Epidermal melanocyte (primary cell): ENCODE data around the gene HIVEP3.

ENCODE experiments used
- DNase-seq: peaks from one replicate; pipeline ENCODE4 v3.0.0; 2011; ENCODE audit warnings: low spot score; ENCODE audit not compliant: insufficient read length

HIVEP3 gene

GRCh38 chr1:41537251-41537650 lies 381.5 kb downstream of the HIVEP3 start:
- no peak for DNase-seq

GRCh38 chr1:41536361-41536802 lies 382.3 kb downstream of the HIVEP3 start:
- no peak for DNase-seq

DNA sequence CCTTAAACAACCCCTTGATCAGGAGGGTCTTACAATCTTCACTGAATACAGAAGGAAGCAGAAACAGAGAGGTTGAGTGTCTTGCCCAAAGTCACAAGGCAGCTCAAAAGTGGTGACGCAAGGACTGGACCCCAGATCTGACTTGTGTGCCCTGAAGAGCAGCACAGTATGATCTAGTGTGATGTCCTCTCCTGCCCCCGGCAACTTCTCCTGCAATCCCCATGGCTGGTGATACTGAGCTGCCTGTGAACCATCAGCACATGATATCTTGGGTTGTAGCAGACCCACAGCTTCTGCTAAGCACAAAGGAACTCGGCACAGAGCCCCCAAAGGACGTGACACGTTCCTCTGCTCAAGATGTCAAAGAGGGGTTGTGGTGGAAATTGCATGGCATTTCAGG lies 383.0 kb downstream of the HIVEP3 start:
- DNase-seq: no peak

GRCh38 chr1:41535276-41535675 lies 383.4 kb downstream of the HIVEP3 start:
- DNase-seq: no peak

GRCh38 chr1:41534181-41535076 lies 384.3 kb downstream of the HIVEP3 start:
- DNase-seq: no peak

DNA sequence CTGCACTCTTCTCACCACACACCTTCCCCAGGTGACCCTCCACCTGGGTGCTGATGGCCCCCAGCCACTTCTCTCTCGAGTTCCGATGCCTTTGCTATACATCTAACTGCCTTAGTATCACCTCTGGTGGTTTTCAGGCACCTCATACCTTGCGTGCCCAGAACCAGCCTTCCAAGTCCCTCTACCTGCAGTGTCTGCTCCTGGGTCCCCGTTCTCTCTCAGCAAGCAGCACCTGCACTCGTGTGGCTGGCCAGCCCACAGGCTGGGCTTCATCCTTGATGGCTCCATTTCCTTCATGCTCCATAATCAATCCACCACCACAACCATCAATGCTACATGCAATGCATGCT lies 385.0 kb downstream of the HIVEP3 start:
- DNase-seq: no peak

DNA sequence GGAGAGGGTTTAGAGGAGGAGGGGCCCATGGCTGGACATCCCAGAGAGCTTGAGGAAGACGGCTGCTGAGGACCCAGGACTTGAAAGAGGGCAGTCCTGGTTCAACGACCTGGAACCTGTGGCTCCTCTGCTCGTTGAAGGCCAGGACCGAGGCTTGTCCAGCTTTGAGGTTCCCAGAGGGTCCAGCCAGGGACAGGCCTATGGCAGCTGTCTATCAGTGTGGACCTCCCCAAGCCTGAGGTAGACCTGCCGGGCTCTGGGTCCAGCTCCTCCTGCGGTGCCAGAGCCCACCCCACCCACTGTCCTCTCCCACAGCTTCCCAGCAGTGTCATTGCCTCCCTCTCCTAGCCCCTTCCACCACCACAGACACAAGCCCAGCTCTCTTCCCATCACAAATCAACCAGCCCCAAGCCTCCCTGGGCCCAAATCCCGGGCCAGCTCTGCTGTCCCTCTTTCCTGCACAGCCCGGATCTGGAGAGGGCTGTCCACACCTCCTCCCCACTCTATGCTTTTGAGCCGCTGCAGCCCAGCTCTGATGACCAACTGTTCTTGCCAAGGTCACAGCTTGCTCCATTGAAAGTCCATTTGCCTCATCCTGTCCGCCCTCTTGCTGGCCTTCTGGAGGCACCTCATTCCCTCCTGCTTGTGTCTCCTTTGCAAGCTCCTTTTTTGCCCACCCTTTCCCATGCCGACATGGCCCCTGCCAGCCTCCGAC lies 385.5 kb downstream of the HIVEP3 start:
- no peak for DNase-seq

- DNase-seq: no peak
Measured at GRCh38 chr1:41532206-41532975, 386.3 kb downstream of the HIVEP3 start.

- no peak for DNase-seq
Measured at GRCh38 chr1:41530411-41530810, 388.3 kb downstream of the HIVEP3 start.

DNA sequence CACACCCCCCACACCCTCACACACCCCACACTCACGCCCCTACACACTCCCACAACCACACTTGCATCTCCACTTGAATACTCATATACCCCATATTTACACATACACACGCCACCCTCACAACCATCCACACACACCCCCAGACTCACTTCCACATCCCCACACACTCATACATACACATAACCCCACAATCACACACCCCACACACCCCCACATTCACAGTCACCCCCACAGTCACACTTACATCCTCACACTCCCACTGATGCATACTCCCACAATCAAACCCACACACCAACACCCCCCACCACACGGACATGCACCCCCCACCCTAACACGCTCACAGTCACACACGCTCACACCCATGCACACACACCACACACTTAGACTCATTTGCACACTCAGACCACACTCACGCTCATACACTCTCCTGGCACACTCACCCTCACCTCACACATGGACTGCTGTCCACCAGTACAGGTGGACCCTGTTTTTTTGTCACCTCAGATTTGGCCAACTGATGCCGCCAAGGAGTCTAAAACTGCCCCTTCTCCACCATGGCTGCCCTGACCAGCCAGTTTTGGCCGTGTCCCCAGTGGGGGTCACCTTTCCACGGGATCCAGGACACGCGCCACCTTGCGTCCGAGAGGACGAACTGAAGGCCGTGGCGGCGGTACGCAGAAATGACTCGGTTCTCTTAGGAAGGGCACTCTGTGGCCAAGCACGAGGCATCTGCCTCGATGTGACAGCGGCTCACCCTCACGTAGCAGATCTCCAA lies 388.9 kb downstream of the HIVEP3 start:
- DNase-seq: no peak

- DNase-seq: no peak
Measured at GRCh38 chr1:41528726-41529605, 389.8 kb downstream of the HIVEP3 start.

GRCh38 chr1:41528106-41528505 lies 390.6 kb downstream of the HIVEP3 start:
- DNase-seq: no peak

- no peak for DNase-seq
Measured at GRCh38 chr1:41526956-41527561, 391.7 kb downstream of the HIVEP3 start.

DNA sequence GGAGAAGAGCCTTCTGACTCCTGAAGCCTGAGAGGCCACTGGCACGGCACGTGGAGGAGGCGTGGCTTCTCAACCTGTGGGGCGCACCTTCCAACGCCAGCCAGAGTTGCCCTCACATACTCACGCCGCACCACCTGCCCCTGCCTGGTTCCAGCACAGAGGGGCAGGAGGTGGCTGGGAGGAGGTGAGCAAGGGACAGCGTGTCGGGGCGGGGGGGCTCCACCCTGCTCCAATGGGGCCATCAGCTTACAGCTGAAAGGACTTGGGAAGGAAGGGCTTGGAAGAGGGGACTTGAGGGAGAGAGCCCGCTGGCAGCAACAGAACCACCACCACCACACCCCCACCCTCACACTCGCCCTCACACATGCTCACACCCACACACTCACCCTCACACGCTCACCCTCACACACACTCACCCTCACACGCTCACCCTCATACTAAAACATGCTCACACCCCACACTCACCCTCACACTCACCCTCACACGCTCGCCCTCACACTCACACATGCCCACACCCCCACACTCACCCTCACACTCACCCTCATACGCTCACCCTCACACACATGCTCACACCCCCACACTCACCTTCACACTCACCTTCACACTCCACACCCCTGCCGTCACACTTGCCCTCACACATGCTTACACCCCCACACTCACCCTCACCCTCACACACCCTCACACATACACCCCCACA lies 392.7 kb downstream of the HIVEP3 start:
- DNase-seq: no peak

DNA sequence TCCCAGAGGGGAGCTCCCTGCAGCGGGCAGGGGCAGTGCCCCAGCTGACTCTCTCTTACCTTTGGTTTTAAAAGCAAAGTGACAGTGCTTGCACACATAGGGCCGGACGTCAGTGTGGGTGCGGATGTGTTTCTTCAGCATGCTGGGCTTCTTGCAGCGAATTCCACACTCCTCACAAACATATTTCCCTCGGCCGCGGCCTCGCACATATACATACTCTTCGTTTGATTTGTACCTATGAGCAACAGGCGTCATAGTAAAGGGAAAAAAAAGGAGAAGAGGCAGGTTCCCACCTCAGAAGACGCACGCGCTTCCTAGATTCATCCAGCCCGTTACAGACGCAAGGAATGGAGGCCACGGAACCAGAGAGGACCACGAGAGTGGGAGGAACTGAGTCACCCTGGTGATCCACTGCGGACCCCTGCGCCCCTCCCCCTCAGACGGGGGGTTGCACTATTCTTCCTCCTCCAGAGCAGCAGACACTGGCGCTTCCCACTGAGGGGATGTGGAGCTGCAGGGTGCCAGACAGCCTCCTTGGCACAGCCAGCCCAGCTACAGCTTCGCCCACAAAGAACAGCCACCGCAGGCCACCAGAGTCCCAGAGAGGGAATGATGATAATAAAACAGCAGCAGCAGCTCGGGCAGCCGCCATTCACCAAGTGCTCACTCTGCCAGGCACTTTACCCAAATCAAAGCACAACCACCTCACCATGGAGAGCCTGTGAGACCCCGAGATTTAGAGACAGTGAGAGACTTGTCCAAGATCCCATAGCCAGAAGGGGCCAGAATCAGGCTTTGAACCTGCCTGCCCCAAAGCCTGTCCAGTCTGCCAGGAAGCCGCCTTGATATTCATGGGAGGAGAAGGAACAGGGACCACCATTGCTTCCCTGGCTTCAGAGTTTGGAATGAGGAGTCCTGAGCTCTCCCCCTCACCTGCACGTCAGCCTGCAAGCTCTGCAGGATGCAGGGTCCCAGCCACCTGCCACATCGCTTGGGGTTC lies 393.7 kb downstream of the HIVEP3 start:
- DNase-seq: no peak

GRCh38 chr1:41523949-41524675 lies 394.6 kb downstream of the HIVEP3 start:
- DNase-seq: no peak

DNA sequence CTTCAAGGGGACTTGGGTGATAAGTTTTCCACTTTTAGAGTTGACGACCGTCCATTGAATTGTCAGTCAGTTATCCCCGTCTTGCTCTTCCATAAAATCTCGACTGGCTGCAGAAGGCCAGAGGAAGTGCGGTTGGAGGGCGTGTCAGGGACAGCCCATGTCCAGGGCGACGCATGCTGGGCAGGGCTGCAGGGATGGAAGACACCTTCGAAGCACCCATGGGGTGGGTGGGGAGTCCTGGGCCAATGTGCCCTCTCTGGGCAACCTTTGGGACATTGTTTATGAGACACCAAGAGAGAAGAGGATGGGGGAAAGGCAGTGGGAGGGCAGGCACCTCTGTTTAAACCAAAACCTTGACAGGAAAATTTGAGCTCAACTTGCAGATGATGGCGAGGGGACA lies 395.7 kb downstream of the HIVEP3 start:
- no peak for DNase-seq
